ENCODE measurements around the gene MED13.

DNA sequence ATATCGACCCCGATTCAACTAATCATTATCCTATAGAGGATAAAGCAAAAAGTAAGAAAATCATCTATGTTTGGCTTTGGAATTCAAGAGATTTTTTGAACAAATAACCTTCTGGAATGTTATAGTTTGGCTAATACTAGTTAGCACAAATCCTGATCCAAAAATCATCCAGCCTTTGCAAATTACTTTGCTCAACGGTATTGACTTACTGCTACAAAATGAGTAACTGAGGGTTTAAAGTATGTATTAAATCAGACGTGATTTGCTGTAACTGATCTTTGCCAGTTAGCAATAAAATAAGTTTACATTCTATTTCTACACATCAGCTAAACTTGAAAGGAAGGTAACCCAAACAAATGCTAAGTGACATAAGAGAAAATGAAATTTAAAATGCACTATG is 6.5 kb downstream of the MED13 start:
- TF ChIP-seq POLR2AphosphoS5 (IDR thresholded peaks at IDR 0.05; ENCODE audit: low read depth): no peak
- no peak for TF ChIP-seq CTCF (IDR thresholded peaks at IDR 0.05; ENCODE audit: insufficient read depth, low read length)
- TF ChIP-seq SPI1 (IDR thresholded peaks at IDR 0.05; ENCODE audit: borderline replicate concordance, low read depth): no peak

All from HL-60 (cell line).